Measurements from ENCODE around the gene HJV.

- TF ChIP-seq, protein P1, sequence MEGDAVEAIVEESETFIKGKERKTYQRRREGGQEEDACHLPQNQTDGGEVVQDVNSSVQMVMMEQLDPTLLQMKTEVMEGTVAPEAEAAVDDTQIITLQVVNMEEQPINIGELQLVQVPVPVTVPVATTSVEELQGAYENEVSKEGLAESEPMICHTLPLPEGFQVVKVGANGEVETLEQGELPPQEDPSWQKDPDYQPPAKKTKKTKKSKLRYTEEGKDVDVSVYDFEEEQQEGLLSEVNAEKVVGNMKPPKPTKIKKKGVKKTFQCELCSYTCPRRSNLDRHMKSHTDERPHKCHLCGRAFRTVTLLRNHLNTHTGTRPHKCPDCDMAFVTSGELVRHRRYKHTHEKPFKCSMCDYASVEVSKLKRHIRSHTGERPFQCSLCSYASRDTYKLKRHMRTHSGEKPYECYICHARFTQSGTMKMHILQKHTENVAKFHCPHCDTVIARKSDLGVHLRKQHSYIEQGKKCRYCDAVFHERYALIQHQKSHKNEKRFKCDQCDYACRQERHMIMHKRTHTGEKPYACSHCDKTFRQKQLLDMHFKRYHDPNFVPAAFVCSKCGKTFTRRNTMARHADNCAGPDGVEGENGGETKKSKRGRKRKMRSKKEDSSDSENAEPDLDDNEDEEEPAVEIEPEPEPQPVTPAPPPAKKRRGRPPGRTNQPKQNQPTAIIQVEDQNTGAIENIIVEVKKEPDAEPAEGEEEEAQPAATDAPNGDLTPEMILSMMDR (conservative IDR thresholded peaks at IDR 0.05; ENCODE audit: low read length) = no peak
- no peak for TF ChIP-seq EZH2phosphoT487 (IDR thresholded peaks at IDR 0.05; ENCODE audit: borderline replicate concordance)
Measured at GRCh38 chr1:145997016-145997717, 24.4 kb downstream of the HJV start.
